Activated T-helper 2 cell treated with anti-CD3 and anti-CD28 coated beads, Interferon-gamma antibody, Interleukin-2, Interleukin-4, amounts not matched to agents 10 μg/mL and 5 μg/mL and 100 μg/mL, durations not matched to agents 14 hours and 24 hours and 36 hours (primary cell): Measurements from ENCODE around the gene NCF4. TPM values are rescaled to one million over a fixed set of nuclear protein-coding genes. Genes with fewer than 3 reads are reported as not detected.
A peak's percentile ranks its signal among the peaks of the same experiment; 100 is the strongest.

Source experiments
- DNase-seq: peaks from one replicate; pipeline ENCODE4 v3.0.0; 2021; ENCODE audit warnings: low spot score
- H3K27ac Mint-ChIP-seq: one replicate; pipeline ENCODE4 v1.8.0; 2021; ENCODE audit warnings: mixed read lengths
- H3K27me3 Mint-ChIP-seq: one replicate; pipeline ENCODE4 v1.8.0; 2021; ENCODE audit warnings: low read depth, mixed read lengths
- H3K36me3 Mint-ChIP-seq: one replicate; pipeline ENCODE4 v1.8.0; 2021; ENCODE audit warnings: low read depth, mixed read lengths
- H3K4me1 Mint-ChIP-seq: one replicate; pipeline ENCODE4 v1.8.0; 2021; ENCODE audit warnings: low read depth, mixed read lengths
- H3K4me3 Mint-ChIP-seq: one replicate; pipeline ENCODE4 v1.8.0; 2021; ENCODE audit warnings: low read depth, mild to moderate bottlenecking, moderate library complexity, mixed read lengths
- H3K9me3 Mint-ChIP-seq: one replicate; pipeline ENCODE4 v1.8.0; 2021; ENCODE audit warnings: mixed read lengths
- intact Hi-C: fragments of 100-400 bp; cut with micrococcal nuclease; formaldehyde crosslinking; loops from one replicate; pipeline ENCODE4 v1.15.1; 2023
- total RNA-seq: library from RNA; stranded (reverse); gene quantifications from 2 replicates; pipeline ENCODE4 v1.2.3, GENCODE V29; 2022

NCF4 gene
- total RNA-seq, 1 donor from 2014 or later, result 15.7 TPM

- intact Hi-C loops, result no loop called here
- Mint-ChIP-seq H3K4me3 (no peak overlapping the region), H3K27me3 (peaks cover 29% of the 10 kb centered on the region), H3K36me3 (no peaks in the 10 kb centered on the region), H3K4me1 (peaks cover 14% of the 10 kb centered on the region), H3K9me3 (no peaks in the 10 kb centered on the region), H3K27ac (no peak overlapping the region)
- DNase-seq, result no peak
Measured at GRCh38 chr22:36911887-36912661, 51.3 kb downstream of the NCF4 start.

- H3K4me3 Mint-ChIP-seq, result no peak overlapping the region
- peaks cover 11% of the 10 kb centered on the region for H3K4me1 Mint-ChIP-seq
- intact Hi-C loops, result no loop called here
- H3K27ac Mint-ChIP-seq, result no peak overlapping the region
- H3K9me3 Mint-ChIP-seq, result no peaks in the 10 kb centered on the region
- DNase-seq, result no peak
- no peaks in the 10 kb centered on the region for H3K36me3 Mint-ChIP-seq
- H3K27me3 Mint-ChIP-seq, result peaks cover 31% of the 10 kb centered on the region
Measured at GRCh38 chr22:36912694-36913426, 52.1 kb downstream of the NCF4 start.

- no peak for DNase-seq
- Mint-ChIP-seq H3K36me3 (no peaks in the 10 kb centered on the region), H3K4me3 (peak within 1 kb of the TSS; percentile 73), H3K27ac (no peak within 1 kb of the TSS), H3K9me3 (no peaks in the 10 kb centered on the region), H3K27me3 (peaks cover 37% of the 10 kb centered on the region), H3K4me1 (peaks cover 11% of the 10 kb centered on the region)
- intact Hi-C loops, result no loop called here
Measured at GRCh38 chr22:36913427-36914389, 52.9 kb downstream of the NCF4 start, which contains the start of gene CSF2RB. CSF2RB (plus strand) TSS chr22:36913628; CDS start chr22:36922208, 8,580 bp downstream.

- peak overlapping the region; percentile 73 for H3K4me3 Mint-ChIP-seq
Measured at GRCh38 chr22:36914390-36914752, 53.6 kb downstream of the NCF4 start.

GRCh38 chr22:36916034-36916433 lies 55.2 kb downstream of the NCF4 start:
- Mint-ChIP-seq H3K4me1 (peaks cover 11% of the 10 kb centered on the region), H3K27me3 (peaks cover 26% of the 10 kb centered on the region), H3K9me3 (peaks cover 3% of the 10 kb centered on the region), H3K36me3 (peaks cover 3% of the 10 kb centered on the region), H3K4me3 (no peak overlapping the region), H3K27ac (no peak overlapping the region)
- intact Hi-C loops, result no loop called here
- no peak for DNase-seq

More at GRCh38 chr22:36914390-36914752, 53.6 kb downstream of the NCF4 start:
- intact Hi-C loops, result no loop called here
- no peaks in the 10 kb centered on the region for H3K36me3 Mint-ChIP-seq
- peaks cover 34% of the 10 kb centered on the region for H3K27me3 Mint-ChIP-seq
- DNase-seq, result no peak
- H3K27ac Mint-ChIP-seq, result no peak overlapping the region
- peaks cover 3% of the 10 kb centered on the region for H3K9me3 Mint-ChIP-seq
- peaks cover 11% of the 10 kb centered on the region for H3K4me1 Mint-ChIP-seq

GRCh38 chr22:36918586-36919284 lies 57.9 kb downstream of the NCF4 start:
- H3K27me3 Mint-ChIP-seq, result peaks cover 18% of the 10 kb centered on the region
- H3K4me1 Mint-ChIP-seq, result peaks cover 9% of the 10 kb centered on the region
- DNase-seq, result no peak
- H3K4me3 Mint-ChIP-seq, result no peak overlapping the region
- H3K27ac Mint-ChIP-seq, result no peak overlapping the region
- H3K36me3 Mint-ChIP-seq, result peaks cover 3% of the 10 kb centered on the region
- intact Hi-C loops, result no loop called here
- H3K9me3 Mint-ChIP-seq, result peaks cover 3% of the 10 kb centered on the region

GRCh38 chr22:36921309-36922104 lies 60.7 kb downstream of the NCF4 start:
- no peak overlapping the region for H3K4me3 Mint-ChIP-seq
- peaks cover 8% of the 10 kb centered on the region for H3K4me1 Mint-ChIP-seq
- peaks cover 8% of the 10 kb centered on the region for H3K36me3 Mint-ChIP-seq
- peaks cover 3% of the 10 kb centered on the region for H3K9me3 Mint-ChIP-seq
- no peak for DNase-seq
- intact Hi-C loops, result no loop called here
- peaks cover 16% of the 10 kb centered on the region for H3K27me3 Mint-ChIP-seq
- H3K27ac Mint-ChIP-seq, result no peak overlapping the region

GRCh38 chr22:36922105-36922608 lies 61.4 kb downstream of the NCF4 start:
- Mint-ChIP-seq H3K4me3 (no peak overlapping the region), H3K9me3 (peaks cover 3% of the 10 kb centered on the region), H3K36me3 (peaks cover 8% of the 10 kb centered on the region), H3K4me1 (peaks cover 8% of the 10 kb centered on the region), H3K27ac (no peak overlapping the region), H3K27me3 (peaks cover 15% of the 10 kb centered on the region)
- intact Hi-C loops, result no loop called here
- no peak for DNase-seq

- intact Hi-C loops, result no loop called here
- Mint-ChIP-seq H3K27me3 (peaks cover 11% of the 10 kb centered on the region), H3K36me3 (peaks cover 8% of the 10 kb centered on the region), H3K27ac (no peak overlapping the region), H3K9me3 (peaks cover 3% of the 10 kb centered on the region), H3K4me1 (peaks cover 8% of the 10 kb centered on the region), H3K4me3 (no peak overlapping the region)
- no peak for DNase-seq
Measured at GRCh38 chr22:36922711-36923110, 61.9 kb downstream of the NCF4 start.

- Mint-ChIP-seq H3K36me3 (peaks cover 8% of the 10 kb centered on the region), H3K4me3 (no peak overlapping the region), H3K27ac (no peak overlapping the region), H3K4me1 (peaks cover 8% of the 10 kb centered on the region), H3K27me3 (peaks cover 7% of the 10 kb centered on the region), H3K9me3 (peaks cover 3% of the 10 kb centered on the region)
- no peak for DNase-seq
- intact Hi-C loops, result no loop called here
Measured at GRCh38 chr22:36923131-36923788, 62.5 kb downstream of the NCF4 start.

GRCh38 chr22:36924151-36924698 lies 63.4 kb downstream of the NCF4 start:
- intact Hi-C loops, result no loop called here
- Mint-ChIP-seq H3K27ac (no peak overlapping the region), H3K4me3 (no peak overlapping the region), H3K9me3 (peaks cover under 1% of the 10 kb centered on the region), H3K36me3 (peaks cover 8% of the 10 kb centered on the region), H3K27me3 (peaks cover 3% of the 10 kb centered on the region), H3K4me1 (peaks cover 8% of the 10 kb centered on the region)
- no peak for DNase-seq
